K562 treated with DMSO at 1 percent for 48 hours (cell line): ENCODE measurements around the gene PPA2. TPM values are rescaled to one million over a fixed set of nuclear protein-coding genes. Genes with fewer than 3 reads are reported as not detected.

Source experiments
- total RNA-seq: library from RNA; unstranded; fragments of 300-600 nt; gene quantifications from 2 replicates; pipeline ENCODE4 v1.2.3, GENCODE V29; 2022; ENCODE audit warnings: low replicate concordance; ENCODE audit errors: extremely low read depth

PPA2 gene
- total RNA-seq: not detected in 2 replicates

GRCh38 chr4:105473324-105474098, at the start of gene PPA2:
Gene PPA2, minus strand, starts transcription at chr4:105474062. Its CDS starts 12 bp downstream, at chr4:105474050.

Other genes starting within 250 kb of the PPA2 start
- gene ARHGEF38, start 78.6 kb upstream of the PPA2 start, total RNA-seq: not detected in 2 replicates
- gene INTS12, start 234.6 kb upstream of the PPA2 start, total RNA-seq: not detected in 2 replicates
- not detected in 2 replicates for gene GSTCD, start 234.7 kb upstream of the PPA2 start, total RNA-seq